Neural progenitor cell (in vitro differentiated cells): ENCODE results near the gene P2RX1. TPM values are rescaled to one million over a fixed set of nuclear protein-coding genes. Genes with fewer than 3 reads are reported as not detected.

Experiments
- DNase-seq: peaks from one replicate; pipeline ENCODE4 v3.0.0-alpha.2; 2016; ENCODE audit warnings: low spot score
- H2AFZ ChIP-seq: fragments of 200-600 bp; sonication (generic); replicated peaks from 2 replicates; pipeline ENCODE4 v1.6.1; 2016; ENCODE audit warnings: antibody characterized with exemption
- H3F3A ChIP-seq: fragments of 200-600 bp; sonication (generic); 2 replicates; pipeline ENCODE4 v1.6.1; 2016; ENCODE audit warnings: antibody characterized with exemption, low read depth
- H3K27ac ChIP-seq: fragments of 200-600 bp; sonication (generic); 2 replicates; pipeline ENCODE4 v1.5.1; 2016; ENCODE audit warnings: mild to moderate bottlenecking
- H3K27me3 ChIP-seq: fragments of 200-600 bp; sonication (generic); 2 replicates; pipeline ENCODE4 v1.6.1; 2016; ENCODE audit warnings: mild to moderate bottlenecking, moderate library complexity
- H3K36me3 ChIP-seq: fragments of 200-600 bp; sonication (generic); 2 replicates; pipeline ENCODE4 v1.5.1; 2016
- H3K4me1 ChIP-seq: fragments of 200-600 bp; sonication (generic); 2 replicates; pipeline ENCODE4 v1.6.1; 2016; ENCODE audit warnings: mixed run types
- H3K4me2 ChIP-seq: fragments of 200-600 bp; sonication (generic); 2 replicates; pipeline ENCODE4 v1.6.1; 2016
- H3K4me3 ChIP-seq: fragments of 200-600 bp; sonication (generic); 2 replicates; pipeline ENCODE4 v1.5.1; 2016
- H3K79me2 ChIP-seq: fragments of 200-600 bp; sonication (generic); 2 replicates; pipeline ENCODE4 v1.6.1; 2016; ENCODE audit warnings: low read depth
- H3K9ac ChIP-seq: fragments of 200-600 bp; sonication (generic); 2 replicates; pipeline ENCODE4 v1.6.1; 2016
- H3K9me3 ChIP-seq: fragments of 200-600 bp; sonication (generic); 2 replicates; pipeline ENCODE4 v1.5.1; 2016; ENCODE audit warnings: low read depth
- H4K20me1 ChIP-seq: fragments of 200-600 bp; sonication (generic); 2 replicates; pipeline ENCODE4 v1.6.1; 2016; ENCODE audit warnings: low read depth
- H3K27ac Mint-ChIP-seq: 3 replicates; pipeline ENCODE4 v1.8.0; 2021; ENCODE audit warnings: mixed read lengths
- H3K27me3 Mint-ChIP-seq: 2 replicates; pipeline ENCODE4 v1.8.0; 2022; ENCODE audit warnings: low read depth, mild to moderate bottlenecking, inconsistent platforms, moderate library complexity, mixed read lengths; ENCODE audit not compliant: insufficient read depth
- H3K36me3 Mint-ChIP-seq: 3 replicates; pipeline ENCODE4 v1.8.0; 2021; ENCODE audit warnings: mixed read lengths
- H3K4me1 Mint-ChIP-seq: 3 replicates; pipeline ENCODE4 v1.8.0; 2021; ENCODE audit warnings: mixed read lengths
- H3K4me3 Mint-ChIP-seq: 3 replicates; pipeline ENCODE4 v1.8.0; 2021; ENCODE audit warnings: mild to moderate bottlenecking, moderate library complexity, mixed read lengths
- H3K9me3 Mint-ChIP-seq: 3 replicates; pipeline ENCODE4 v1.8.0; 2020; ENCODE audit warnings: mixed read lengths
- EZH2 ChIP-seq: fragments of 200-600 bp; sonication (generic); IDR thresholded peaks from 2 replicates; pipeline ENCODE4 v1.6.1; 2017; ENCODE audit warnings: antibody characterized with exemption, mild to moderate bottlenecking, moderate library complexity
- EZH2phosphoT487 ChIP-seq: fragments of 200-600 bp; sonication (generic); IDR thresholded peaks from 2 replicates; pipeline ENCODE4 v1.6.1; 2017; ENCODE audit warnings: antibody characterized with exemption
- total RNA-seq: library from RNA; depleted of rRNA; stranded (reverse); fragments of >200 nt; gene quantifications from 2 replicates; pipeline ENCODE4 v1.2.3, GENCODE V29; 2015; ENCODE audit warnings: low replicate concordance
- TF ChIP-seq, protein P1 (sequence below): fragments of 200-600 bp; sonication (generic); IDR thresholded peaks from 2 replicates; pipeline ENCODE4 v1.5.1; 2017; ENCODE audit warnings: antibody characterized with exemption, mild to moderate bottlenecking

P2RX1 gene
- total RNA-seq, 1 donor from 2014 or later, result not detected

GRCh38 chr17:3870871-3871306 is 45.4 kb downstream of the P2RX1 start:
- H3K9me3 Mint-ChIP-seq, result no peaks in the 10 kb centered on the region
- Histone ChIP-seq H3K27ac (no peak overlapping the region), H3K79me2 (no peaks in the 10 kb centered on the region), H2AFZ (no peak overlapping the region), H3F3A (no peaks in the 10 kb centered on the region), H3K27me3 (no peaks in the 10 kb centered on the region), H3K4me3 (no peak overlapping the region), H4K20me1 (no peaks in the 10 kb centered on the region), H3K36me3 (no peaks in the 10 kb centered on the region), H3K4me2 (no peak overlapping the region), H3K4me1 (no peaks in the 10 kb centered on the region), H3K9me3 (no peaks in the 10 kb centered on the region), H3K9ac (no peak overlapping the region)
- H3K27ac Mint-ChIP-seq, result peak overlapping the region; percentile 83
- TF ChIP-seq, protein P1, sequence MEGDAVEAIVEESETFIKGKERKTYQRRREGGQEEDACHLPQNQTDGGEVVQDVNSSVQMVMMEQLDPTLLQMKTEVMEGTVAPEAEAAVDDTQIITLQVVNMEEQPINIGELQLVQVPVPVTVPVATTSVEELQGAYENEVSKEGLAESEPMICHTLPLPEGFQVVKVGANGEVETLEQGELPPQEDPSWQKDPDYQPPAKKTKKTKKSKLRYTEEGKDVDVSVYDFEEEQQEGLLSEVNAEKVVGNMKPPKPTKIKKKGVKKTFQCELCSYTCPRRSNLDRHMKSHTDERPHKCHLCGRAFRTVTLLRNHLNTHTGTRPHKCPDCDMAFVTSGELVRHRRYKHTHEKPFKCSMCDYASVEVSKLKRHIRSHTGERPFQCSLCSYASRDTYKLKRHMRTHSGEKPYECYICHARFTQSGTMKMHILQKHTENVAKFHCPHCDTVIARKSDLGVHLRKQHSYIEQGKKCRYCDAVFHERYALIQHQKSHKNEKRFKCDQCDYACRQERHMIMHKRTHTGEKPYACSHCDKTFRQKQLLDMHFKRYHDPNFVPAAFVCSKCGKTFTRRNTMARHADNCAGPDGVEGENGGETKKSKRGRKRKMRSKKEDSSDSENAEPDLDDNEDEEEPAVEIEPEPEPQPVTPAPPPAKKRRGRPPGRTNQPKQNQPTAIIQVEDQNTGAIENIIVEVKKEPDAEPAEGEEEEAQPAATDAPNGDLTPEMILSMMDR, result no peak
- TF ChIP-seq EZH2, result no peak
- no peak for TF ChIP-seq EZH2phosphoT487
- no peak for DNase-seq
- H3K36me3 Mint-ChIP-seq, result peaks cover 6% of the 10 kb centered on the region
- H3K4me3 Mint-ChIP-seq, result no peak overlapping the region
- H3K27me3 Mint-ChIP-seq, result peaks cover 3% of the 10 kb centered on the region
- H3K4me1 Mint-ChIP-seq, result peaks cover 6% of the 10 kb centered on the region

- H3K36me3 Mint-ChIP-seq, result peaks cover 2% of the 10 kb centered on the region
- TF ChIP-seq EZH2phosphoT487 (no peak), EZH2 (no peak)
- TF ChIP-seq, protein P1, result no peak
Measured at GRCh38 chr17:3867606-3868005, 48.7 kb downstream of the P2RX1 start.

DNA sequence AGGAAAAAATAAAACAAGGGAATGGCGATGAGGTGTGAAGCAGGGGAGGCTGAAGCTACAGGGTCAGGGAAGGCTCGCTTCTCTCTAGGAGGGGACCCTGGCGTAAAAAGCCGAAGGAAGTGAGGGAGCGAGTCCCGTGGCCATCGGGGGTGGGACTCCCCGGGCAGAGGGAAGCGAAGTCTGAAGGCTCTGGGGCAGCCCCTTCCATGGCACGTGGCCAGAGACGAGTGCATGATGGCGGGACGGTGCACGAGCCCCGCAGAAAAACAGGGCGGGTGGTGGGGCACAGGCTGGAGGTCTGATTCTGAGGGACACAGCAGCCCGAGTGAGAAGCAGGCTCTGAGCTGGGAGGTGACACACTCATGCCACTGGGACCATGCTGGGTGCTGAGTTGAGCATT is 49.2 kb downstream of the P2RX1 start:
- H3K4me2 ChIP-seq, result no peak overlapping the region
- H3K27me3 Mint-ChIP-seq, result peaks cover 3% of the 10 kb centered on the region
- no peak overlapping the region for H2AFZ ChIP-seq
- H3K9ac ChIP-seq, result no peak overlapping the region
- H3K9me3 Mint-ChIP-seq, result no peaks in the 10 kb centered on the region
- H3K4me1 Mint-ChIP-seq, result peaks cover 10% of the 10 kb centered on the region
- no peak overlapping the region for H3K27ac ChIP-seq
- H3K9me3 ChIP-seq, result no peaks in the 10 kb centered on the region
- no peak overlapping the region for H3K4me3 ChIP-seq
- no peak for DNase-seq
- H4K20me1 ChIP-seq, result no peaks in the 10 kb centered on the region
- peak overlapping the region; percentile 1 for H3K4me3 Mint-ChIP-seq
- TF ChIP-seq EZH2phosphoT487 (no peak), EZH2 (no peak)
- TF ChIP-seq, protein P1, result no peak
- H3K4me1 ChIP-seq, result no peaks in the 10 kb centered on the region
- H3K36me3 Mint-ChIP-seq, result peaks cover 2% of the 10 kb centered on the region
- H3K79me2 ChIP-seq, result no peaks in the 10 kb centered on the region
- no peaks in the 10 kb centered on the region for H3K27me3 ChIP-seq
- peak overlapping the region; percentile 55 for H3K27ac Mint-ChIP-seq
- H3K36me3 ChIP-seq, result no peaks in the 10 kb centered on the region
- H3F3A ChIP-seq, result no peaks in the 10 kb centered on the region

More at GRCh38 chr17:3867606-3868005, 48.7 kb downstream of the P2RX1 start:
- Histone ChIP-seq H3K79me2 (no peaks in the 10 kb centered on the region), H3K4me3 (no peak overlapping the region), H2AFZ (no peak overlapping the region), H3F3A (no peaks in the 10 kb centered on the region), H3K27ac (no peak overlapping the region), H3K9ac (no peak overlapping the region), H4K20me1 (no peaks in the 10 kb centered on the region), H3K4me1 (no peaks in the 10 kb centered on the region), H3K9me3 (no peaks in the 10 kb centered on the region), H3K36me3 (no peaks in the 10 kb centered on the region), H3K27me3 (no peaks in the 10 kb centered on the region), H3K4me2 (no peak overlapping the region)
- no peaks in the 10 kb centered on the region for H3K9me3 Mint-ChIP-seq
- peaks cover 6% of the 10 kb centered on the region for H3K4me1 Mint-ChIP-seq
- peak overlapping the region; percentile 55 for H3K27ac Mint-ChIP-seq
- peaks cover 3% of the 10 kb centered on the region for H3K27me3 Mint-ChIP-seq
- no peak for DNase-seq
- H3K4me3 Mint-ChIP-seq, result no peak overlapping the region
